C4-2B (cell line): ENCODE measurements around the gene TNFRSF8.

ENCODE experiments used
- ZFX ChIP-seq: fragments of 450-650 bp; IDR thresholded peaks from 2 replicates; pipeline ENCODE4 v1.6.1; 2017
- TF ChIP-seq, protein P1 (sequence below): fragments of 450-650 bp; conservative IDR thresholded peaks from 2 replicates; pipeline ENCODE4 v1.5.1; 2017; ENCODE audit warnings: mild to moderate bottlenecking

GRCh38 chr1:12109901-12110300, 46.8 kb downstream of the TNFRSF8 start:
- TF ChIP-seq, protein P1, sequence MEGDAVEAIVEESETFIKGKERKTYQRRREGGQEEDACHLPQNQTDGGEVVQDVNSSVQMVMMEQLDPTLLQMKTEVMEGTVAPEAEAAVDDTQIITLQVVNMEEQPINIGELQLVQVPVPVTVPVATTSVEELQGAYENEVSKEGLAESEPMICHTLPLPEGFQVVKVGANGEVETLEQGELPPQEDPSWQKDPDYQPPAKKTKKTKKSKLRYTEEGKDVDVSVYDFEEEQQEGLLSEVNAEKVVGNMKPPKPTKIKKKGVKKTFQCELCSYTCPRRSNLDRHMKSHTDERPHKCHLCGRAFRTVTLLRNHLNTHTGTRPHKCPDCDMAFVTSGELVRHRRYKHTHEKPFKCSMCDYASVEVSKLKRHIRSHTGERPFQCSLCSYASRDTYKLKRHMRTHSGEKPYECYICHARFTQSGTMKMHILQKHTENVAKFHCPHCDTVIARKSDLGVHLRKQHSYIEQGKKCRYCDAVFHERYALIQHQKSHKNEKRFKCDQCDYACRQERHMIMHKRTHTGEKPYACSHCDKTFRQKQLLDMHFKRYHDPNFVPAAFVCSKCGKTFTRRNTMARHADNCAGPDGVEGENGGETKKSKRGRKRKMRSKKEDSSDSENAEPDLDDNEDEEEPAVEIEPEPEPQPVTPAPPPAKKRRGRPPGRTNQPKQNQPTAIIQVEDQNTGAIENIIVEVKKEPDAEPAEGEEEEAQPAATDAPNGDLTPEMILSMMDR = no peak
- TF ChIP-seq ZFX = no peak
